ENCODE data around the gene PLD6.
"Not testable (repeated sequence)": the region's sequence is repeated elsewhere in the genome, so short reads cannot be mapped to it uniquely, and the experiment has no call there.

DNA sequence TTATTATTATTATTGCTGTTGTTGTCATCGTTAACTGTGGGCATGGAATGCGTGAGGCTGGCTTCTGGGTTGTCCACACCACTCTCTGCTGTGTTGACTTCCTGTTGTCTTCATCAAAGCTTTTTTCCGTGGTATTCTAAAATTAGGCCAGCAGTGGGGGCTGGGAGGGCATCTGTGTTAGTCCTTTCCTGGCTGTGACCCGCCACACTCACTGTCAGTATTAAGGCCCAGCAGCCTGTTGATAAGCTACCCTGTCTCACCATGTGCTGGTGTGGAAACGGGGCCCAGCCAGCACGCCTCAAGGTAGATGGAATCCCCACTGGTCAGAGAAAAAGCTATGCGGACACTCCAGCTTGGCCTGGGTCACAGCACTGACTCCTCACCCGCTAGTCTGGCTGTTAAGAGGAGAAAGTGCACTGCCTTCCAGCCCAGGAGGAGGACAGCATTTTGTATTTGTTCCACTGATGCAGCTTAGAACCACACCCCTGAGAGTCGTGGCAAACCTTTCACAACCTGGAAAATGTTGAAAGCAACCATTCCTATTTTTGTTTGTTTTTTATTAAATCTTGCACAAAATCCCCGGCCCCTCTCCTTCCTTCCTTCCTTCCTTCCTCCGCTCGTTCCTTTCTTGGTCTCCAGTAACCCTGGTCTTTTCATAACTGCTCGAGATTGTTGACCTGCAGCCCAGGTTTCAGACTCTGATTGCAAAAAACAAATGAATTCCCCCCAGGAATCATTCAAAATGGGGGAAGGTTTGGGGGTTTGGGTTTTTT, 21.0 kb downstream of the PLD6 start:
- not testable (repeated sequence) for TF ChIP-seq CTCF (optimal IDR thresholded peaks at IDR 0.05 in 1 of 3, IDR thresholded peaks at IDR 0.05 in 1 of 3, conservative IDR thresholded peaks at IDR 0.05 in 1 of 3; ENCODE audit: extremely low read depth in 1 of 3, insufficient read depth in 2 of 3, low read length in 3 of 3); EZH2 (IDR thresholded peaks at IDR 0.05; ENCODE audit: low read length)
